OCI-LY7 (cell line): ENCODE data around the gene FCHO2. TPM values are rescaled to one million over a fixed set of nuclear protein-coding genes. Genes with fewer than 3 reads are reported as not detected.
"Not testable (repeated sequence)": the region's sequence is repeated elsewhere in the genome, so short reads cannot be mapped to it uniquely, and the experiment has no call there.

Experiments used
- BruUV-seq: library from RNA; stranded (reverse); fragments of 400-500 nt; replicated peaks from 2 replicates; lab custom pipeline; 2021; lab: Mats Ljungman, UMichigan
- CTCF ChIA-PET: fragments of 300-600 bp; sonication (Branson Sonifier 250); formaldehyde crosslinking; loops from one replicate; lab custom pipeline; 2022; ENCODE audit warnings: antibody characterized with exemption; ENCODE audit not compliant: unreplicated experiment; lab: Charles Lee
- POLR2A ChIA-PET: fragments of 300-600 bp; sonication (Branson Sonifier 250); formaldehyde crosslinking; loops from one replicate; lab custom pipeline; 2022; ENCODE audit warnings: antibody characterized with exemption; lab: Charles Lee
- DNase-seq: peaks from one replicate; pipeline ENCODE4 v3.0.0-alpha.2; 2015; ENCODE audit warnings: low spot score
- H2AFZ ChIP-seq: fragments of 200-600 bp; sonication (generic), shearing (Covaris generic); 2 replicates; pipeline ENCODE4 v1.6.1; 2014; ENCODE audit warnings: mild to moderate bottlenecking, antibody characterized with exemption, low read length, moderate library complexity
- H3K27ac ChIP-seq: fragments of 200-600 bp; sonication (generic); 2 replicates; pipeline ENCODE4 v1.5.1; 2014; ENCODE audit warnings: mixed run types, low read depth, mild to moderate bottlenecking, moderate library complexity, low read length, inconsistent platforms; ENCODE audit not compliant: poor library complexity, severe bottlenecking
- H3K36me3 ChIP-seq: fragments of 200-600 bp; sonication (generic); 2 replicates; pipeline ENCODE4 v1.6.1; 2014; ENCODE audit warnings: mild to moderate bottlenecking, antibody characterized with exemption, low read length, moderate library complexity, mixed read lengths; ENCODE audit not compliant: insufficient read depth
- H3K4me1 ChIP-seq: fragments of 200-600 bp; sonication (generic); 2 replicates; pipeline ENCODE4 v1.5.1; 2014; ENCODE audit warnings: mild to moderate bottlenecking, low read length; ENCODE audit not compliant: insufficient read depth, poor library complexity, severe bottlenecking
- H3K4me2 ChIP-seq: fragments of 200-600 bp; sonication (generic); 2 replicates; pipeline ENCODE4 v1.6.1; 2014; ENCODE audit warnings: mild to moderate bottlenecking, low read length
- H3K4me3 ChIP-seq: fragments of 200-600 bp; sonication (generic); 2 replicates; pipeline ENCODE4 v1.5.1; 2014; ENCODE audit warnings: mild to moderate bottlenecking, low read depth, low read length; ENCODE audit not compliant: poor library complexity, severe bottlenecking
- H3K79me2 ChIP-seq: fragments of 200-600 bp; sonication (generic); 2 replicates; pipeline ENCODE4 v1.6.1; 2016; ENCODE audit warnings: low read depth, mild to moderate bottlenecking, low read length, moderate library complexity, mixed read lengths; ENCODE audit not compliant: insufficient read depth
- H3K9me2 ChIP-seq: fragments of 200-600 bp; sonication (generic); 2 replicates; pipeline ENCODE4 v1.6.1; 2016; ENCODE audit warnings: mild to moderate bottlenecking, low read length, mixed read lengths; ENCODE audit not compliant: insufficient read depth
- H3K9me3 ChIP-seq: fragments of 200-600 bp; sonication (generic); 2 replicates; pipeline ENCODE4 v1.6.1; 2014; ENCODE audit warnings: mild to moderate bottlenecking, mixed run types, low read length, mixed read lengths
- H4K20me1 ChIP-seq: fragments of 200-600 bp; sonication (generic); 2 replicates; pipeline ENCODE4 v1.6.1; 2014; ENCODE audit warnings: mild to moderate bottlenecking, antibody characterized with exemption, low read length, moderate library complexity, mixed read lengths; ENCODE audit not compliant: insufficient read depth
- EZH2phosphoT487 ChIP-seq: fragments of 200-600 bp; sonication (generic); IDR thresholded peaks from 2 replicates; pipeline ENCODE4 v1.6.1; 2018; ENCODE audit warnings: low read depth, borderline replicate concordance, mild to moderate bottlenecking, mixed run types, antibody characterized with exemption, low read length, moderate library complexity, mixed read lengths
- intact Hi-C: fragments of 100-400 bp; cut with micrococcal nuclease; formaldehyde crosslinking; loops from one replicate; pipeline ENCODE4 v1.10.0; 2022; ENCODE audit not compliant: unreplicated experiment
- total RNA-seq, 2 experiments: library from RNA; depleted of rRNA in 1 of 2; stranded (reverse); fragments of >200 nt in 1 of 2; shearing (Covaris generic) in 1 of 2; gene quantifications; 2 replicates each; pipeline ENCODE4 v1.2.3, GENCODE V29; 2014 to 2022
- TF ChIP-seq, protein P1 (sequence below): fragments of 200-600 bp; sonication (generic); conservative IDR thresholded peaks from 2 replicates; pipeline ENCODE4 v1.5.1; 2014; ENCODE audit warnings: mild to moderate bottlenecking, antibody characterized with exemption, low read length, moderate library complexity, mixed read lengths

FCHO2 gene
- total RNA-seq, 2 experiments from 2014 or later = 7.2 to 7.8 TPM

DNA sequence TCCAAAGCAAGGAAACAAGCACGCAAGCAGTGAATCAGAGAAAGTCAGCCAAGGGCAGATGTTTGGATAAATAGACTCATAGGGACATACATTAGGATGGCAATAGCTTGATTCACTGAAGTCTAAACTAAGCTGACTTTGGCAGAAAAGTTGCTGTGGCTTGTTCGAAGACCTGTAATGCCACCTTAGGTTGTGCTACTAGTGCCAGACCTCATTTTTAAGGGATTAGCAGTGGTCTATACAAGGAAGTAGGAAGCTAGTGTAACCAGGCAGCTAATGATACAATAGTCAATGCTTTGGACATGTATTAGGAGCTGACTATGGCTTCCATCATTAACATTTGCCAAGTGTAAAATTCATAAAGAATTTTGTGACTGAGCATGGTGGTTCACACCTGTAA is 63.1 kb downstream of the FCHO2 start:
- no peak overlapping the region for H3K27ac ChIP-seq
- no peak for DNase-seq
- TF ChIP-seq, protein P1, sequence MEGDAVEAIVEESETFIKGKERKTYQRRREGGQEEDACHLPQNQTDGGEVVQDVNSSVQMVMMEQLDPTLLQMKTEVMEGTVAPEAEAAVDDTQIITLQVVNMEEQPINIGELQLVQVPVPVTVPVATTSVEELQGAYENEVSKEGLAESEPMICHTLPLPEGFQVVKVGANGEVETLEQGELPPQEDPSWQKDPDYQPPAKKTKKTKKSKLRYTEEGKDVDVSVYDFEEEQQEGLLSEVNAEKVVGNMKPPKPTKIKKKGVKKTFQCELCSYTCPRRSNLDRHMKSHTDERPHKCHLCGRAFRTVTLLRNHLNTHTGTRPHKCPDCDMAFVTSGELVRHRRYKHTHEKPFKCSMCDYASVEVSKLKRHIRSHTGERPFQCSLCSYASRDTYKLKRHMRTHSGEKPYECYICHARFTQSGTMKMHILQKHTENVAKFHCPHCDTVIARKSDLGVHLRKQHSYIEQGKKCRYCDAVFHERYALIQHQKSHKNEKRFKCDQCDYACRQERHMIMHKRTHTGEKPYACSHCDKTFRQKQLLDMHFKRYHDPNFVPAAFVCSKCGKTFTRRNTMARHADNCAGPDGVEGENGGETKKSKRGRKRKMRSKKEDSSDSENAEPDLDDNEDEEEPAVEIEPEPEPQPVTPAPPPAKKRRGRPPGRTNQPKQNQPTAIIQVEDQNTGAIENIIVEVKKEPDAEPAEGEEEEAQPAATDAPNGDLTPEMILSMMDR = no peak
- no peak for TF ChIP-seq EZH2phosphoT487
- no peaks in the 10 kb centered on the region for H3K36me3 ChIP-seq
- no peaks in the 10 kb centered on the region for H4K20me1 ChIP-seq
- CTCF ChIA-PET = no interaction called here
- POLR2A ChIA-PET = no interaction called here
- no peaks in the 10 kb centered on the region for H3K9me2 ChIP-seq
- no peak overlapping the region for H3K4me2 ChIP-seq
- no peak overlapping the region for H2AFZ ChIP-seq
- H3K79me2 ChIP-seq = no peaks in the 10 kb centered on the region
- BruUV-seq = no TSS peak
- no peak overlapping the region for H3K4me3 ChIP-seq
- H3K4me1 ChIP-seq = no peaks in the 10 kb centered on the region
- H3K9me3 ChIP-seq = no peaks in the 10 kb centered on the region
- intact Hi-C loops = no loop called here

DNA sequence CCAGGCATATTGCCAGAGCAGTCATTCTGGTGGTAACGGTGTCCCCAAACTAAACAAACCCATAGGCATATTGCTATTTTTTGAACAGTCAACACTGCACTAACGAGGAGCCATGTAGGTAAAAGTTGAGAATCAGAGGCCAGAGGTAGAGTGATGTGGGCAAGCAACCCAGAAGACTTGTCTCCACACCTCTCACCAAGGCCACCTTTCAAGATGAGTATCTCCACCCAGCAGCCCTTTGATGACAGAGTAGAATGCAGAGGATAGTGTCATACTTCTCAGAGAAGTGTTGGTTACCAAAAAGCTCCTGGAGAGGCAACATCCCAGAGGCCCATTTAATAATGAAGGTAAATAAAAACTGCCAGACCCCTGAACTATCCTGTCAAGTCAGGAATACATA is 63.9 kb downstream of the FCHO2 start:
- no peak overlapping the region for H2AFZ ChIP-seq
- no peaks in the 10 kb centered on the region for H3K36me3 ChIP-seq
- no peaks in the 10 kb centered on the region for H3K79me2 ChIP-seq
- no peak overlapping the region for H3K4me3 ChIP-seq
- H3K9me3 ChIP-seq = no peaks in the 10 kb centered on the region
- no peak overlapping the region for H3K4me2 ChIP-seq
- POLR2A ChIA-PET = no interaction called here
- TF ChIP-seq, protein P1 = no peak
- TF ChIP-seq EZH2phosphoT487 = no peak
- DNase-seq = no peak
- H3K9me2 ChIP-seq = no peaks in the 10 kb centered on the region
- intact Hi-C loops = no loop called here
- no peak overlapping the region for H3K27ac ChIP-seq
- no peaks in the 10 kb centered on the region for H3K4me1 ChIP-seq
- CTCF ChIA-PET = no interaction called here
- H4K20me1 ChIP-seq = no peaks in the 10 kb centered on the region
- no TSS peak for BruUV-seq

DNA sequence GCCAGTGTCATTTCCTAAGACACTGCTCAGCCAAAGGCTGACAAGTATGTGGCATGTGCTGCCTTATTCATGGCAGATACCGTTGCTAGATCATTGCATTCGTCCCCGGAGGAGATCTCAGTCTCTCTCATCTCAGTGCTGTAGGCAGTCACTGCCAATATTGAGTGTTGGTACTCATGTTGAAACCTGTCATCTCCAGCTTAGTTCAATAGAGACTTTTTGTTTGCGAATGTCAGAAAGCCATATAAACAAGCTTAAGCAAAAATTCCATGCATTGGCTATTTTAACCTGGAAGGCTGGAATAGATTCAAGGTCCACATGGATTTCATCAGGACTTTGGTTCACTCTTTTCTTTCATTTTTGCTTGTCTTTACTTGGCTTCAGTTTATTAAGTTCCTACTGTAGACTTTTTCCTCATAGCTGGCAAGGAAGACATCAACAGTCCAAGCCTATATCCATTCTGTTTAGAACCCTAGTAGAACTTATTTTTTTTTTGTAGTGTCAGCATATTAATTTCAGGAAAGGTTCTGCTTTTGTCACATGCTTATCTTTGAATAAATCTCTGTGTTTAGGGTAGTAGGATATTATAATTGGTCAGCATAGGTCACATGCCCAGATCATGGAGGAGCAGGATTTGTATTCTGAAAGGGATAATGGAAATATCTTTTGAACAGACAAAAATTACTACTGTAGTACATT is 66.8 kb downstream of the FCHO2 start:
- no peak overlapping the region for H2AFZ ChIP-seq
- ChIA-PET POLR2A (no interaction called here), CTCF (no interaction called here)
- H3K4me1 ChIP-seq = no peaks in the 10 kb centered on the region
- H4K20me1 ChIP-seq = no peaks in the 10 kb centered on the region
- no peak overlapping the region for H3K4me3 ChIP-seq
- TF ChIP-seq, protein P1 = no peak
- no peak for TF ChIP-seq EZH2phosphoT487
- no peaks in the 10 kb centered on the region for H3K36me3 ChIP-seq
- H3K9me3 ChIP-seq = no peaks in the 10 kb centered on the region
- H3K27ac ChIP-seq = no peak overlapping the region
- intact Hi-C loops = no loop called here
- no peaks in the 10 kb centered on the region for H3K9me2 ChIP-seq
- no peak for DNase-seq
- H3K79me2 ChIP-seq = no peaks in the 10 kb centered on the region
- no TSS peak for BruUV-seq
- no peak overlapping the region for H3K4me2 ChIP-seq

DNA sequence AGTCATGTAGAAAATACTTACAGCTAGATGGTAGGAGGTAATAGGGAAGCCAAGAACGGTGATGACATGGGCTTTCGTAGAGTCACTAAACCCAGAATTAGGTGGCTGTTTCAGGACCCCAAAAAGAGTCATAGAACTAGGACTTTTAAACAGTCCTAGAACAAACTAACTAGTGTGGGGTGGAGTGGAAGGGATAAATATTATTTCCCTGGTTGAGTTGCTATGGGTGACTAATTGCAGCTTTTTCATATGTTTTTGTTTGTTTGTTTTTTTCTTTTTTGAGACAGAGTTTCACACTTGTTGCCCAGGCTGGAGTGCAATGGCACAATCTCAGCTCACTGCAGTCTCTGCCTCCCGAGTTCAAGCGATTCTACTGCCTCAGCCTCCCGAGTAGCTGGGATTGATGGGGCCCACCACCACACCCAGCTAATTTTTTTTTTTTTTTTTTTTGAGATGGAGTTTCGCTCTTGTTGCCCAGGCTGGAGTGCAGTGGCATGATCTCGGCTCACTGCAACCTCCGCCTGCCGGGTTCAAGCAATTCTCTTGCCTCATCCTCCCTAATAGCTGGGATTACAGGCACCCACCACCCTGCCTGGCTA is 69.2 kb downstream of the FCHO2 start:
- H3K4me2 ChIP-seq, H3K36me3 ChIP-seq, H2AFZ ChIP-seq, DNase-seq, H3K27ac ChIP-seq, CTCF ChIA-PET, H3K9me3 ChIP-seq, H3K4me1 ChIP-seq, H3K4me3 ChIP-seq, BruUV-seq, H3K79me2 ChIP-seq, intact Hi-C loops, H4K20me1 ChIP-seq, H3K9me2 ChIP-seq: not testable (repeated sequence)
- POLR2A ChIA-PET = interaction anchor here (1.2 kb wide), 1 partner anchor 13 kb away, joined by 4 read pairs; no protein-coding TSS in a partner anchor
